ENCODE data around the gene GAB3. TPM values are rescaled to one million over a fixed set of nuclear protein-coding genes. Genes with fewer than 3 reads are reported as not detected.
A peak's percentile ranks its signal among the peaks of the same experiment; 100 is the strongest.
"Not testable (repeated sequence)": the region's sequence is repeated elsewhere in the genome, so short reads cannot be mapped to it uniquely, and the experiment has no call there.

The GAB3 gene
- polyA plus RNA-seq, 2 of the 4 experiments (the other 2 are of a cell fraction), result 0.13 to 0.39 TPM

- H3K4me1 ChIP-seq; FAIRE-seq; H3K27ac ChIP-seq; POLR2A ChIA-PET; H3K4me2 ChIP-seq; H3K4me3 ChIP-seq; CTCF ChIA-PET; DNase-seq (ENCODE audit: low read depth in 1 of 2, low spot score in 1 of 2); H3K9me3 ChIP-seq: not testable (repeated sequence)
- no CpG with 5 or more reads among the region's 10 CpGs for WGBS (ENCODE audit: missing lambda C conversion rate)
- ATAC-seq, result peak in 1 of 2 experiments; percentile 58; a peak in 3 of 6 replicates
Measured at GRCh38 chrX:154641740-154642139, 109.1 kb downstream of the GAB3 start.

DNA sequence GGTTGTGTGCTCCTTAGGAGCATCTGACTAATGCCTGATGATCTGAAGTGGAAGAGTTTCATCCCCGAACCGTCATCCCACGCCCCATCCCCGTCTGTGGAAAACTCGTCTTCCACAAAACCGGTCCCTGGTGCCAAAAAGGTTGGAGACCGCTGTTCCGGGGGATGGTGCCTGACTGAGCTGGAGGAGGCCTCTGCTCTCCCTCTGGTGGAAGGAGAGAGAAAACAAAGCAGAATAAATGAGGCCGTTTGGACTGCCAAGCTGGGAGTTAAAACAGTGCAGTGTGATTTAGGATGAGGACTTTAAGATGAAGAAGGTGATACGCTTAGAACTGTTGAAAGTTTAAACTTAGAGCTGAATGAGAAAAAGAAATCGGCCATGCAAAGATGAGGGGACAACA lies 117.2 kb downstream of the GAB3 start:
- H3K27ac ChIP-seq; FAIRE-seq; CTCF ChIA-PET; H3K4me2 ChIP-seq; H3K4me1 ChIP-seq; H3K4me3 ChIP-seq; H3K9me3 ChIP-seq; POLR2A ChIA-PET; DNase-seq (ENCODE audit: low read depth in 1 of 2, low spot score in 1 of 2): not testable (repeated sequence)
- peak in 1 of 2 experiments; percentile 69; a peak in 3 of 6 replicates for ATAC-seq
- WGBS (ENCODE audit: missing lambda C conversion rate), result no CpG with 5 or more reads among the region's 11 CpGs

- no CpG with 5 or more reads among the region's 11 CpGs for WGBS (ENCODE audit: missing lambda C conversion rate)
Measured at GRCh38 chrX:154630949-154631348, 119.9 kb downstream of the GAB3 start.

DNA sequence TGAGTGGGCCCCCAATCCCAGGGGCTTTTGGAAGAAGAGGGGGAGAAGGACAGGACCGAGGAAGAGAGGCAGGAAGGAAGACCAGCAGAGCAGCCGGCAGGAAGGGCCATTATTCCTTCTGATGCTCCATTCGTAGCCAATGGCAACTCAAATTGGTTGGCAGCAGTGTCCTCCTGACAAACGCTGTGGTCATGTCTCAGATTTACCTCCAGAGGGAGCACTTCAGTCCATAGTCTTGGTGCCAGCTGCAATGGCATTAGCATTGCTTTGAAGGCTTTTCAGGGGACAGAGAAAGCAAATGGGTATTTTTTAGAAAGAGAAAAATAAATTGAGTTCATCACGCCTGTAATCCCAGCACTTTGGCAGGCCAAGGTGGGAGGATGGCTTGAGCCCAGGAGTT lies 121.9 kb downstream of the GAB3 start:
- H3K4me1 ChIP-seq; H3K4me2 ChIP-seq; FAIRE-seq; H3K9me3 ChIP-seq; CTCF ChIA-PET; DNase-seq (ENCODE audit: low read depth in 1 of 2, low spot score in 1 of 2); H3K27ac ChIP-seq; H3K4me3 ChIP-seq; POLR2A ChIA-PET: not testable (repeated sequence)
- peak; percentile 84 to 87 for ATAC-seq
- whole genome bisulfite sequencing (ENCODE audit: missing lambda C conversion rate), result no CpG with 5 or more reads among the region's 5 CpGs

More at GRCh38 chrX:154630949-154631348, 119.9 kb downstream of the GAB3 start:
- POLR2A ChIA-PET; ATAC-seq; CTCF ChIA-PET; H3K27ac ChIP-seq; H3K4me3 ChIP-seq; H3K4me2 ChIP-seq; FAIRE-seq; DNase-seq (ENCODE audit: low read depth in 1 of 2, low spot score in 1 of 2); H3K9me3 ChIP-seq; H3K4me1 ChIP-seq: not testable (repeated sequence)

Small RNAs within 50 kb of the gene (small RNA-seq; reads per million reads assigned to genes)
- 0 reads per million in 6 experiments for gene SNORA36A

Other genes starting within 250 kb of the GAB3 start
- 18.6 and 21.7 TPM in 2 replicates for gene FAM3A, start 234.8 kb downstream of the GAB3 start, polyA plus RNA-seq (2011; rRNA removed)
- 33.2 to 40.6 TPM (median 36.7 TPM) in 3 replicates for gene FAM3A, start 234.8 kb downstream of the GAB3 start, polyA plus RNA-seq (2017; fragmentation: RNase III; extraction: RNeasy Plus Mini Kit Qiagen cat#74134 plus additional on column Dnase treatment)
- 692 and 774 TPM in 2 replicates for gene G6PD, start 204.2 kb downstream of the GAB3 start, polyA plus RNA-seq (2011; rRNA removed)
- 1,409 to 1,481 TPM (median 1,465 TPM) in 3 replicates for gene G6PD, start 204.2 kb downstream of the GAB3 start, polyA plus RNA-seq (2017; fragmentation: RNase III; extraction: RNeasy Plus Mini Kit Qiagen cat#74134 plus additional on column Dnase treatment)
- 19.7 and 22.1 TPM in 2 replicates for gene IKBKG, start 203.5 kb downstream of the GAB3 start, polyA plus RNA-seq (2011; rRNA removed)
- gene IKBKG, start 203.5 kb downstream of the GAB3 start, polyA plus RNA-seq (2017; fragmentation: RNase III; extraction: RNeasy Plus Mini Kit Qiagen cat#74134 plus additional on column Dnase treatment), result 33.4 to 38.8 TPM (median 34.2 TPM) in 3 replicates
- not detected in 2 replicates for gene CTAG1A, start 165.9 kb downstream of the GAB3 start, polyA plus RNA-seq (2011; rRNA removed)
- not detected in 3 replicates for gene CTAG1A, start 165.9 kb downstream of the GAB3 start, polyA plus RNA-seq (2017; fragmentation: RNase III; extraction: RNeasy Plus Mini Kit Qiagen cat#74134 plus additional on column Dnase treatment)
- gene CTAG1B, start 131.8 kb downstream of the GAB3 start, polyA plus RNA-seq (2011; rRNA removed), result not detected in 2 replicates
- gene CTAG1B, start 131.8 kb downstream of the GAB3 start, polyA plus RNA-seq (2017; fragmentation: RNase III; extraction: RNeasy Plus Mini Kit Qiagen cat#74134 plus additional on column Dnase treatment), result not detected in 3 replicates
- not detected in 2 replicates for gene CTAG2, start 97.5 kb downstream of the GAB3 start, polyA plus RNA-seq (2011; rRNA removed)
- not detected in 3 replicates for gene CTAG2, start 97.5 kb downstream of the GAB3 start, polyA plus RNA-seq (2017; fragmentation: RNase III; extraction: RNeasy Plus Mini Kit Qiagen cat#74134 plus additional on column Dnase treatment)
- gene DKC1, start 11.8 kb upstream of the GAB3 start, polyA plus RNA-seq (2011; rRNA removed), result 137 and 209 TPM in 2 replicates
- 165 to 190 TPM (median 166 TPM) in 3 replicates for gene DKC1, start 11.8 kb upstream of the GAB3 start, polyA plus RNA-seq (2017; fragmentation: RNase III; extraction: RNeasy Plus Mini Kit Qiagen cat#74134 plus additional on column Dnase treatment)
- gene MPP1, start 54.4 kb upstream of the GAB3 start, polyA plus RNA-seq (2011; rRNA removed), result 10.7 and 11.2 TPM in 2 replicates
- 13.8 to 15.1 TPM (median 14.3 TPM) in 3 replicates for gene MPP1, start 54.4 kb upstream of the GAB3 start, polyA plus RNA-seq (2017; fragmentation: RNase III; extraction: RNeasy Plus Mini Kit Qiagen cat#74134 plus additional on column Dnase treatment)
- gene SMIM9, start 83.6 kb upstream of the GAB3 start, polyA plus RNA-seq (2011; rRNA removed), result not detected in 2 replicates
- gene SMIM9, start 83.6 kb upstream of the GAB3 start, polyA plus RNA-seq (2017; fragmentation: RNase III; extraction: RNeasy Plus Mini Kit Qiagen cat#74134 plus additional on column Dnase treatment), result not detected in 3 replicates
- gene F8A1, start 135.3 kb upstream of the GAB3 start, polyA plus RNA-seq (2011; rRNA removed), result 16.8 and 32.5 TPM in 2 replicates
- 40.2 to 52.2 TPM (median 44.5 TPM) in 3 replicates for gene F8A1, start 135.3 kb upstream of the GAB3 start, polyA plus RNA-seq (2017; fragmentation: RNase III; extraction: RNeasy Plus Mini Kit Qiagen cat#74134 plus additional on column Dnase treatment)

All from A549 (cell line).